Neural cell (in vitro differentiated cells): ENCODE results near the gene CCDC69. TPM values are rescaled to one million over a fixed set of nuclear protein-coding genes. Genes with fewer than 3 reads are reported as not detected.

Source experiments
- H2AFZ ChIP-seq: fragments of 200-600, 300-800 bp; sonication (generic), shearing (Covaris generic); 2 replicates; pipeline ENCODE4 v1.6.0; 2014; ENCODE audit warnings: low read depth, mild to moderate bottlenecking, antibody characterized with exemption, low read length, moderate library complexity
- H3F3A ChIP-seq: fragments of 200-600 bp; shearing (Covaris generic); 2 replicates; pipeline ENCODE4 v1.6.1; 2016; ENCODE audit warnings: mild to moderate bottlenecking, moderate library complexity, mixed read lengths, antibody characterized with exemption, low read length; ENCODE audit not compliant: insufficient read depth, poor library complexity, severe bottlenecking
- H3K27ac ChIP-seq: fragments of 200-600, 300-800 bp; sonication (generic), shearing (Covaris generic); 2 replicates; pipeline ENCODE4 v1.5.1; 2014; ENCODE audit warnings: mild to moderate bottlenecking, low read length, moderate library complexity
- H3K27me3 ChIP-seq: fragments of 300-800, 200-600 bp; sonication (generic), shearing (Covaris generic); 2 replicates; pipeline ENCODE4 v1.6.0; 2014; ENCODE audit warnings: mild to moderate bottlenecking, low read depth, low read length, moderate library complexity; ENCODE audit not compliant: insufficient read depth
- H3K36me3 ChIP-seq: fragments of 300-800, 200-600 bp; sonication (generic), shearing (Covaris generic); 2 replicates; pipeline ENCODE4 v1.5.1; 2014; ENCODE audit warnings: mild to moderate bottlenecking, antibody characterized with exemption, low read length, moderate library complexity; ENCODE audit not compliant: insufficient read depth
- H3K4me2 ChIP-seq: fragments of 300-800, 200-600 bp; sonication (generic), shearing (Covaris generic); 2 replicates; pipeline ENCODE4 v1.6.0; 2014; ENCODE audit warnings: mild to moderate bottlenecking, low read length
- H3K4me3 ChIP-seq: fragments of 300-800, 200-600 bp; sonication (generic), shearing (Covaris generic); 2 replicates; pipeline ENCODE4 v1.5.1; 2014; ENCODE audit warnings: mild to moderate bottlenecking, low read length, moderate library complexity
- H3K79me2 ChIP-seq: fragments of 200-600 bp; shearing (Covaris generic); replicated peaks from 2 replicates; pipeline ENCODE4 v1.6.0; 2014; ENCODE audit warnings: mild to moderate bottlenecking, low read length, moderate library complexity; ENCODE audit not compliant: insufficient read depth
- H3K9ac ChIP-seq: fragments of 300-800, 200-600 bp; sonication (generic), shearing (Covaris generic); 2 replicates; pipeline ENCODE4 v1.6.1; 2016; ENCODE audit warnings: mild to moderate bottlenecking, low read length, mixed read lengths
- H3K9me2 ChIP-seq: fragments of 200-600 bp; shearing (Covaris generic); 2 replicates; pipeline ENCODE4 v1.6.1; 2016; ENCODE audit warnings: mild to moderate bottlenecking, low read length, mixed read lengths; ENCODE audit not compliant: insufficient read depth
- H3K9me3 ChIP-seq: fragments of 200-600, 300-800 bp; sonication (generic), shearing (Covaris generic); 2 replicates; pipeline ENCODE4 v1.6.1; 2016; ENCODE audit warnings: mild to moderate bottlenecking, mixed run types, low read length, moderate library complexity, mixed read lengths
- H4K20me1 ChIP-seq: fragments of 200-600 bp; shearing (Covaris generic); 2 replicates; pipeline ENCODE4 v1.6.1; 2016; ENCODE audit warnings: mild to moderate bottlenecking, mixed run types; ENCODE audit not compliant: insufficient read depth
- CTCF ChIP-seq: fragments of 450-650 bp; IDR thresholded peaks from 2 replicates; pipeline ENCODE4 v1.5.1; 2014; ENCODE audit warnings: antibody characterized with exemption, mild to moderate bottlenecking, moderate library complexity; ENCODE audit not compliant: poor library complexity, severe bottlenecking
- EP300 ChIP-seq: fragments of 450-650 bp; conservative IDR thresholded peaks from 2 replicates; pipeline ENCODE4 v1.6.1; 2014; ENCODE audit warnings: antibody characterized with exemption, mild to moderate bottlenecking, moderate library complexity; ENCODE audit not compliant: poor library complexity, severe bottlenecking
- EZH2 ChIP-seq: fragments of 200-600, 300-800 bp; shearing (Covaris generic), sonication (generic); IDR thresholded peaks from 2 replicates; pipeline ENCODE4 v1.6.1; 2014; ENCODE audit warnings: antibody characterized with exemption, low read length, borderline replicate concordance, mild to moderate bottlenecking; ENCODE audit not compliant: insufficient read depth, poor library complexity, severe bottlenecking
- MXI1 ChIP-seq: fragments of 450-650 bp; conservative IDR thresholded peaks from 2 replicates; pipeline ENCODE4 v1.6.1; 2014; ENCODE audit warnings: antibody characterized with exemption, mild to moderate bottlenecking; ENCODE audit not compliant: poor library complexity, severe bottlenecking
- POLR2AphosphoS5 ChIP-seq: IDR thresholded peaks from 2 replicates; pipeline ENCODE4 v1.6.1; 2012
- RAD21 ChIP-seq: fragments of 450-650 bp; conservative IDR thresholded peaks from 2 replicates; pipeline ENCODE4 v1.6.1; 2014; ENCODE audit warnings: antibody characterized with exemption, mild to moderate bottlenecking, moderate library complexity
- REST ChIP-seq: IDR thresholded peaks from 2 replicates; pipeline ENCODE4 v1.6.1; 2012; ENCODE audit warnings: borderline replicate concordance
- SMC3 ChIP-seq: fragments of 450-650 bp; conservative IDR thresholded peaks from 2 replicates; pipeline ENCODE4 v1.6.1; 2014; ENCODE audit warnings: antibody characterized with exemption, mild to moderate bottlenecking, moderate library complexity; ENCODE audit not compliant: poor library complexity
- TAF1 ChIP-seq: IDR thresholded peaks from 2 replicates; pipeline ENCODE4 v1.6.1; 2012; ENCODE audit warnings: low read depth
- polyA plus RNA-seq: library from polyadenylated mRNA; depleted of rRNA; stranded (reverse); fragments of >200 nt; gene quantifications from 2 replicates; pipeline ENCODE4 v1.2.3, GENCODE V29; 2014

The CCDC69 gene
- polyA plus RNA-seq, 1 donor from 2014 or later = not detected

DNA sequence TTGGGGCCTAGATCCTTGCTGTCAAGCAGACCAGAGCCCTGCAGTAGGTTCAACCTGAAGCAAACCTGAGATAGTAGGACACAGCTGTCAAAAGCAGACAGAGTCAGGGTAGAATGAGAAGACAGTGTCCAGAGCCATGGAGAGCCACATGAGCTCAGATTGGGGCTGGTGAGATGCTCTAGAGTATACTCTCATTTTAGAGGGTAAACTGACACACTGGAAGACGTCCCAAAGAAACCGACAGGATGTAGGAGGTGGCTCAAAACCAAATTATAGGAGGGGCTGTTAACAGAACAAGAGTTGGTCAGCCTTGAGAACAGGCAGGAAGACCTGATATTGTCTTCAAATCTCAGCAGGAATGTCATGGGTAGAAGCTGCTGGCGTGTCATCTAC, 11.5 kb downstream of the CCDC69 start:
- no peaks in the 10 kb centered on the region for H3K9me3 ChIP-seq
- no peaks in the 10 kb centered on the region for H3K79me2 ChIP-seq
- H3K4me3 ChIP-seq = no peak overlapping the region
- no peaks in the 10 kb centered on the region for H3K9me2 ChIP-seq
- no peak overlapping the region for H2AFZ ChIP-seq
- no peaks in the 10 kb centered on the region for H3K36me3 ChIP-seq
- no peak overlapping the region for H3K4me2 ChIP-seq
- H4K20me1 ChIP-seq = no peaks in the 10 kb centered on the region
- TF ChIP-seq EP300 = no peak
- TF ChIP-seq CTCF = no peak
- no peak for TF ChIP-seq TAF1
- no peak for TF ChIP-seq REST
- no peak for TF ChIP-seq MXI1
- no peak for TF ChIP-seq EZH2
- TF ChIP-seq POLR2AphosphoS5 = no peak
- TF ChIP-seq RAD21 = no peak
- no peak for TF ChIP-seq SMC3
- no peak overlapping the region for H3K27ac ChIP-seq
- no peaks in the 10 kb centered on the region for H3F3A ChIP-seq
- H3K9ac ChIP-seq = no peak overlapping the region
- no peaks in the 10 kb centered on the region for H3K27me3 ChIP-seq

- H3K27me3 ChIP-seq = no peaks in the 10 kb centered on the region
- no peaks in the 10 kb centered on the region for H3K9me2 ChIP-seq
- TF ChIP-seq TAF1 (no peak), EZH2 (no peak), MXI1 (no peak), REST (no peak), RAD21 (no peak), EP300 (no peak), CTCF (no peak), SMC3 (no peak)
- no peak overlapping the region for H3K4me3 ChIP-seq
- H3F3A ChIP-seq = no peaks in the 10 kb centered on the region
- no peak overlapping the region for H3K27ac ChIP-seq
- H3K9ac ChIP-seq = no peak overlapping the region
- no peak overlapping the region for H2AFZ ChIP-seq
- H4K20me1 ChIP-seq = no peaks in the 10 kb centered on the region
- no peaks in the 10 kb centered on the region for H3K36me3 ChIP-seq
- H3K9me3 ChIP-seq = no peaks in the 10 kb centered on the region
- H3K4me2 ChIP-seq = no peak overlapping the region
- no peaks in the 10 kb centered on the region for H3K79me2 ChIP-seq
Measured at GRCh38 chr5:151208481-151208914, 15.4 kb downstream of the CCDC69 start.
